GM12878 (cell line): ENCODE data around the gene HIVEP3. TPM values are rescaled to one million over a fixed set of nuclear protein-coding genes. Genes with fewer than 3 reads are reported as not detected.

Source experiments
- ATAC-seq: fragments of 200-7000 bp; cut with Tn5 transposase; 3 replicates; pipeline ENCODE4 v1.9.1; 2020; ENCODE audit warnings: mild to moderate bottlenecking, moderate library complexity
- BruUV-seq: library from RNA; stranded (reverse); fragments of 400-500 nt; replicated peaks from 2 replicates; lab custom pipeline; 2021; lab: Mats Ljungman, UMichigan
- CTCF ChIA-PET: fragments of 300-600 bp; sonication (Branson Sonifier 250); formaldehyde crosslinking; extraction: SDS; loops from one replicate; lab custom pipeline; 2021; ENCODE audit warnings: inconsistent platforms; lab: Yijun Ruan, JAX
- POLR2A ChIA-PET: fragments of 350-600 bp; formaldehyde crosslinking; extraction: SDS; loops from one replicate; lab custom pipeline; 2021; ENCODE audit warnings: inconsistent platforms; lab: Charles Lee
- RAD21 ChIA-PET: fragments of 300-600 bp; sonication (Branson Sonifier 250); formaldehyde crosslinking; loops from one replicate; lab custom pipeline; 2023; ENCODE audit warnings: antibody characterized with exemption; ENCODE audit not compliant: unreplicated experiment; lab: Charles Lee
- SMC1A ChIA-PET: fragments of 300-600 bp; sonication (Branson Sonifier 250); formaldehyde crosslinking; loops from one replicate; lab custom pipeline; 2023; ENCODE audit not compliant: unreplicated experiment, uncharacterized antibody; lab: Charles Lee
- DNase-seq: peaks from one replicate; pipeline ENCODE4 v3.0.0-alpha.2; 2011; ENCODE audit warnings: low read depth, low spot score
- FAIRE-seq: peaks from 3 replicates; lab custom pipeline; 2011; peaks lifted over from hg19 to GRCh38; lab: Jason Lieb, UNC
- H2AFZ ChIP-seq: 2 replicates; pipeline ENCODE4 v1.6.0; 2011; ENCODE audit warnings: low read depth, low read length, control low read depth; ENCODE audit not compliant: control insufficient read depth
- H3K27ac ChIP-seq: 2 replicates; pipeline ENCODE4 v1.5.1; 2011; ENCODE audit warnings: control low read depth; ENCODE audit not compliant: control insufficient read depth, insufficient read depth
- H3K27me3 ChIP-seq, 2 experiments: replicated peaks in 1 of 2; 2 replicates each; pipeline versions ENCODE4 v1.6.0 to v1.6.1; 2011; ENCODE audit warnings: low read length in 1 of 2; ENCODE audit not compliant: control insufficient read depth in 2 of 2, insufficient read depth in 2 of 2
- H3K36me3 ChIP-seq, 2 experiments: 2 replicates each; pipeline ENCODE4 v1.5.1; 2011; ENCODE audit warnings: low read length in 1 of 2; ENCODE audit not compliant: control insufficient read depth in 2 of 2, insufficient read depth in 2 of 2
- H3K4me1 ChIP-seq: 2 replicates; pipeline ENCODE4 v1.6.1; 2011; ENCODE audit warnings: mild to moderate bottlenecking, low read length, moderate library complexity, mixed read lengths; ENCODE audit not compliant: control insufficient read depth, insufficient read depth
- H3K4me2 ChIP-seq: 2 replicates; pipeline ENCODE4 v1.6.0; 2011; ENCODE audit warnings: control low read depth; ENCODE audit not compliant: control insufficient read depth, insufficient read depth
- H3K4me3 ChIP-seq: fragments of 200-600 bp; sonication (generic); 2 replicates; pipeline ENCODE4 v1.5.1; 2016
- H3K79me2 ChIP-seq: 2 replicates; pipeline ENCODE4 v1.6.0; 2011; ENCODE audit warnings: low read length; ENCODE audit not compliant: control insufficient read depth, insufficient read depth
- H3K9ac ChIP-seq: 2 replicates; pipeline ENCODE4 v1.8.0; 2011; ENCODE audit warnings: low read length, control low read depth, mixed read lengths; ENCODE audit not compliant: control insufficient read depth, insufficient read depth
- H3K9me3 ChIP-seq: replicated peaks from 3 replicates; pipeline ENCODE4 v1.5.1; 2011; ENCODE audit warnings: mild to moderate bottlenecking, low read length; ENCODE audit not compliant: control insufficient read depth, insufficient read depth
- H4K20me1 ChIP-seq: 2 replicates; pipeline ENCODE4 v1.6.0; 2011; ENCODE audit not compliant: control insufficient read depth, insufficient read depth
- E4F1 ChIP-seq: fragments of 450-650 bp; IDR thresholded peaks from 2 replicates; pipeline ENCODE4 v1.6.1; 2018; ENCODE audit warnings: borderline replicate concordance, mild to moderate bottlenecking; ENCODE audit not compliant: partially characterized antibody
- ETV6 ChIP-seq, 2 experiments: fragments of 450-650 bp in 1 of 2; IDR thresholded peaks in 1 of 2; conservative IDR thresholded peaks in 1 of 2; 2 replicates each; pipeline ENCODE4 v1.6.1; 2014; ENCODE audit warnings: antibody characterized with exemption in 1 of 2, borderline replicate concordance in 1 of 2, low read depth in 1 of 2, mild to moderate bottlenecking in 1 of 2, moderate library complexity in 1 of 2
- JUND ChIP-seq: IDR thresholded peaks from 2 replicates; pipeline ENCODE4 v1.6.1; 2012; ENCODE audit warnings: low read depth, mild to moderate bottlenecking, low read length, improper control_type of control experiment, moderate library complexity
- MTA2 ChIP-seq: fragments of 450-650 bp; IDR thresholded peaks from 2 replicates; pipeline ENCODE4 v1.6.1; 2016; ENCODE audit warnings: low read depth, mild to moderate bottlenecking, moderate library complexity
- USF1 ChIP-seq: IDR thresholded peaks from 2 replicates; pipeline ENCODE4 v1.6.1; 2011; ENCODE audit warnings: borderline replicate concordance, low read depth, mild to moderate bottlenecking, moderate library complexity, mixed read lengths, low read length; ENCODE audit not compliant: insufficient read depth; ENCODE audit errors: extremely low read length
- WGBS: methylation state at CpG from one replicate; pipeline ENCODE4 v1.1.6; 2016; ENCODE audit warnings: low lambda C conversion rate; ENCODE audit not compliant: insufficient replicate concordance, insufficient coverage; ENCODE audit errors: missing lambda C conversion rate; 5-methylcytosine and 5-hydroxymethylcytosine counted together
- in situ Hi-C: fragments of 300-500 bp; cut with MboI; formaldehyde crosslinking; loops from 9 replicates; pipeline ENCODE4 v1.14.3; 2018; ENCODE audit warnings: mixed read lengths
- intact Hi-C: fragments of 100-400 bp; cut with micrococcal nuclease; formaldehyde crosslinking; loops from one replicate; pipeline ENCODE4 v1.14.2; 2022; ENCODE audit not compliant: unreplicated experiment
- polyA plus RNA-seq, 11 experiments: library from polyadenylated mRNA; depleted of rRNA in 4 of 11; unstranded in 6 of 11; stranded (reverse) in 5 of 11; fragments of >200 nt; fragmentation: Nextera tagmentation in 4 of 11; fragmentation: Illumina TruSeq in 1 of 11; extraction: Ambion mirVana in 4 of 11; extraction: Trizol in 1 of 11; gene quantifications; 1 replicate in 1 of 11; 2 replicates in 10 of 11; pipeline versions ENCODE4 v1.2.1 to v1.2.3, GENCODE V29; 2011 to 2016; ENCODE audit warnings: inconsistent platforms in 2 of 11, missing spikeins in 2 of 11, low read depth in 1 of 11
- total RNA-seq, 4 experiments: library from RNA; depleted of rRNA in 3 of 4; stranded (reverse); fragments of >200 nt in 3 of 4; fragmentation: Illumina TruSeq in 1 of 4; extraction: Trizol in 1 of 4; gene quantifications; 2 replicates each; pipeline versions ENCODE4 v1.2.1 to v1.2.3, GENCODE V29; 2013 to 2021

HIVEP3 gene
- total and polyA plus RNA-seq, 10 of the 15 experiments (the other 5 are each of a cell fraction or from before 2014, with no cell fraction given) = 1.8 to 13.6 (median 3.8) TPM

- WGBS = 97% methylated on average over 5 of the region's 5 CpGs
- Histone ChIP-seq H3K79me2 (peaks cover 4% of the 10 kb centered on the region), H3K27me3 (no peaks in the 10 kb centered on the region), H3K9ac (peak overlapping the region; percentile 83; the same call in 1 of the 2 replicates), H3K27ac (peak overlapping the region; percentile 94), H3K9me3 (no peaks in the 10 kb centered on the region), H3K4me1 (peaks cover 60% of the 10 kb centered on the region), H3K36me3 (0 out of 4 replicates have a peak, but pooled peaks cover 0 to 2% of the 10 kb centered on the region in 2 experiments), H2AFZ (no peak overlapping the region), H3K4me2 (peak overlapping the region; percentile 97), H3K4me3 (no peak overlapping the region), H4K20me1 (no peaks in the 10 kb centered on the region)
- TF ChIP-seq JUND = no peak
- no peak for TF ChIP-seq USF1
- TF ChIP-seq MTA2 = no peak
- TF ChIP-seq E4F1 = peak; percentile 16
- no peak for TF ChIP-seq ETV6 (conservative IDR thresholded peaks at IDR 0.05 in 1 of 2, IDR thresholded peaks at IDR 0.05 in 1 of 2; ENCODE audit: borderline replicate concordance in 1 of 2, low read depth in 1 of 2)
- DNase-seq (no peak), FAIRE-seq (no peak), ATAC-seq (no peak)
- intact Hi-C loops = no loop called here
- no TSS peak for BruUV-seq
- in situ Hi-C loops = no loop called here
- POLR2A ChIA-PET = interaction anchor here (0.8 to 7.3 kb wide), 4 partner anchors 11 to 64 kb away, joined by 3 to 67 read pairs (median 6); no protein-coding TSS in a partner anchor
- RAD21 ChIA-PET = interaction anchor here (0.6 to 6.3 kb wide), 10 partner anchors 11 to 115 kb away, joined by 3 to 77 read pairs (median 8); no protein-coding TSS in a partner anchor
- SMC1A ChIA-PET = interaction anchor here (0.8 to 8.0 kb wide), 10 partner anchors 8 to 82 kb away, joined by 3 to 93 read pairs (median 4); no protein-coding TSS in a partner anchor
- CTCF ChIA-PET = interaction anchor here (0.9 to 5.9 kb wide), 4 partner anchors 11 to 53 kb away, joined by 3 to 29 read pairs (median 14); no protein-coding TSS in a partner anchor
Measured at GRCh38 chr1:41740058-41740457, 178.7 kb downstream of the HIVEP3 start.
